ENCODE data around the gene ENOX1.

DNA sequence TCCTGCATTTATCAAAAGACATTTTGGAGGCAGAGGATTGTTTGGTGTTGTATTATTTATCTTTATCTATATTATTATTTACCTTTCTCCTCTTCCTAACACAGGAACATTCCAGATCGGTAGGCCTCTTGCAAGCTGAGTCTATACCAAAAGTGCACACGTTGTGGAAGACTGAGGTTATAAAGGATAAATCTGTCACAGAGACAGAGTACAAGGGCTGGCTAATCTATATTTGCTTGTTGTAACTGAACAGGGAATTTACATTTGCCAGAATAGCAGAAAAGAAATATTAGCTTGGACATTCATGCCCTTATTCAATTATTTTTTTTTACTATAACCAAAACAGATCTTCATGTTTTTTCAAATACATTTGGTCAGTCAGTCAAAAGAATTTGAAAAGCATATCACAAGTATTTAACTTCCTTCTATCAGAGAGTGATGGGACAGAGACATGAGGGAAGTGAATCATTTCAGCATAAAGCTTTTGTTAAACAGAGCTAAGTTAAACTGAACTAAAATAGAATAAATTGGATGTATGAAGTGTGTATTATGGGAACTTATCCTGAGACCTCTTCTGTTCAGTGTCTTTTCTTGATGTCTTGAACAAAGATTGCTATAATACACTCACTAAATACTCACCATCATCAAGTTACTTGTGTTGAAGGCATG is 410.8 kb downstream of the ENOX1 start:
- TF ChIP-seq, protein P1, sequence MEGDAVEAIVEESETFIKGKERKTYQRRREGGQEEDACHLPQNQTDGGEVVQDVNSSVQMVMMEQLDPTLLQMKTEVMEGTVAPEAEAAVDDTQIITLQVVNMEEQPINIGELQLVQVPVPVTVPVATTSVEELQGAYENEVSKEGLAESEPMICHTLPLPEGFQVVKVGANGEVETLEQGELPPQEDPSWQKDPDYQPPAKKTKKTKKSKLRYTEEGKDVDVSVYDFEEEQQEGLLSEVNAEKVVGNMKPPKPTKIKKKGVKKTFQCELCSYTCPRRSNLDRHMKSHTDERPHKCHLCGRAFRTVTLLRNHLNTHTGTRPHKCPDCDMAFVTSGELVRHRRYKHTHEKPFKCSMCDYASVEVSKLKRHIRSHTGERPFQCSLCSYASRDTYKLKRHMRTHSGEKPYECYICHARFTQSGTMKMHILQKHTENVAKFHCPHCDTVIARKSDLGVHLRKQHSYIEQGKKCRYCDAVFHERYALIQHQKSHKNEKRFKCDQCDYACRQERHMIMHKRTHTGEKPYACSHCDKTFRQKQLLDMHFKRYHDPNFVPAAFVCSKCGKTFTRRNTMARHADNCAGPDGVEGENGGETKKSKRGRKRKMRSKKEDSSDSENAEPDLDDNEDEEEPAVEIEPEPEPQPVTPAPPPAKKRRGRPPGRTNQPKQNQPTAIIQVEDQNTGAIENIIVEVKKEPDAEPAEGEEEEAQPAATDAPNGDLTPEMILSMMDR (IDR thresholded peaks at IDR 0.05), result no peak
- TF ChIP-seq POLR2A (IDR thresholded peaks at IDR 0.05), result no peak
